Activated CD8-positive, alpha-beta memory T cell treated with anti-CD3 and anti-CD28 coated beads for 24 hours (primary cell): Measurements from ENCODE around the gene GUCY1B1.
A peak's percentile ranks its signal among the peaks of the same experiment; 100 is the strongest.

Experiments
- DNase-seq: peaks from one replicate; pipeline ENCODE4 v3.0.0-alpha.2; 2020

Gene GUCY1B1

GRCh38 chr4:155758481-155759371 is at the start of gene GUCY1B1:
Gene GUCY1B1, plus strand, starts transcription at chr4:155759021. Its CDS starts 120 bp downstream, at chr4:155759141.
- peak; percentile 80 for DNase-seq

- no peak for DNase-seq
Measured at GRCh38 chr4:155709918-155710317, 48.9 kb upstream of the GUCY1B1 start.

- no peak for DNase-seq
Measured at GRCh38 chr4:155711556-155711955, 47.3 kb upstream of the GUCY1B1 start.

GRCh38 chr4:155712846-155713245 is 46.0 kb upstream of the GUCY1B1 start:
- no peak for DNase-seq

- no peak for DNase-seq
Measured at GRCh38 chr4:155713911-155714310, 44.9 kb upstream of the GUCY1B1 start.

- DNase-seq = no peak
Measured at GRCh38 chr4:155722336-155722735, 36.5 kb upstream of the GUCY1B1 start.

- DNase-seq = no peak
Measured at GRCh38 chr4:155722816-155723499, 35.9 kb upstream of the GUCY1B1 start.

- DNase-seq = no peak
Measured at GRCh38 chr4:155724731-155725130, 34.1 kb upstream of the GUCY1B1 start.

- DNase-seq = no peak
Measured at GRCh38 chr4:155734065-155734464, 24.8 kb upstream of the GUCY1B1 start.

- no peak for DNase-seq
Measured at GRCh38 chr4:155734951-155735350, 23.9 kb upstream of the GUCY1B1 start.

GRCh38 chr4:155735496-155735895 is 23.3 kb upstream of the GUCY1B1 start:
- DNase-seq = no peak

GRCh38 chr4:155738548-155738947 is 20.3 kb upstream of the GUCY1B1 start:
- no peak for DNase-seq

GRCh38 chr4:155741546-155741945 is 17.3 kb upstream of the GUCY1B1 start:
- DNase-seq = no peak

GRCh38 chr4:155742310-155743015 is 16.4 kb upstream of the GUCY1B1 start:
- no peak for DNase-seq

- no peak for DNase-seq
Measured at GRCh38 chr4:155745984-155746383, 12.8 kb upstream of the GUCY1B1 start.

GRCh38 chr4:155748039-155748438 is 10.8 kb upstream of the GUCY1B1 start:
- no peak for DNase-seq

GRCh38 chr4:155749041-155749440 is 9.8 kb upstream of the GUCY1B1 start:
- DNase-seq = no peak

- DNase-seq = no peak
Measured at GRCh38 chr4:155751569-155751968, 7.3 kb upstream of the GUCY1B1 start.

- no peak for DNase-seq
Measured at GRCh38 chr4:155757745-155758265, 1.0 kb upstream of the GUCY1B1 start.

- peak; percentile 59 for DNase-seq
Measured at GRCh38 chr4:155759372-155760252, 791 bp downstream of the GUCY1B1 start.

GRCh38 chr4:155761047-155761446 is 2.2 kb downstream of the GUCY1B1 start:
- DNase-seq = no peak

- no peak for DNase-seq
Measured at GRCh38 chr4:155761916-155762315, 3.1 kb downstream of the GUCY1B1 start.
